SK-N-MC (cell line): ENCODE measurements around the gene PTPRJ.
"Not testable (repeated sequence)": the region's sequence is repeated elsewhere in the genome, so short reads cannot be mapped to it uniquely, and the experiment has no call there.

Experiments used
- DNase-seq: peaks from one replicate; pipeline ENCODE4 v3.0.0-alpha.2; 2011; ENCODE audit warnings: low read depth, low spot score
- H3K27ac ChIP-seq: fragments of 200-600 bp; sonication (generic); 2 replicates; pipeline ENCODE4 v1.5.1; 2016; ENCODE audit warnings: mixed run types
- H3K36me3 ChIP-seq: fragments of 200-600 bp; sonication (generic); 2 replicates; pipeline ENCODE4 v1.6.1; 2017; ENCODE audit warnings: antibody characterized with exemption, low read length, mixed read lengths; ENCODE audit not compliant: insufficient read depth
- H3K4me3 ChIP-seq: fragments of 200-600 bp; sonication (generic); 2 replicates; pipeline ENCODE4 v1.5.1; 2016
- H3K9ac ChIP-seq: fragments of 200-600 bp; sonication (generic); 2 replicates; pipeline ENCODE4 v1.8.0; 2017; ENCODE audit warnings: mixed run types, mixed read lengths; ENCODE audit not compliant: insufficient read length
- H3K9me3 ChIP-seq: fragments of 200-600 bp; sonication (generic); 2 replicates; pipeline ENCODE4 v1.6.1; 2017; ENCODE audit warnings: low read depth, mild to moderate bottlenecking, antibody characterized with exemption, low read length, moderate library complexity, mixed read lengths
- EZH2 ChIP-seq: fragments of 200-600 bp; sonication (generic); IDR thresholded peaks from one replicate; pipeline ENCODE4 v1.6.1; 2017; ENCODE audit warnings: antibody characterized with exemption
- FOXP2 ChIP-seq: optimal IDR thresholded peaks from 2 replicates; pipeline ENCODE3; 2011; ENCODE audit warnings: mild to moderate bottlenecking, moderate library complexity; ENCODE audit not compliant: insufficient read depth; ENCODE audit errors: extremely low read length, control extremely low read depth
- POLR2AphosphoS5 ChIP-seq: IDR thresholded peaks from 2 replicates; pipeline ENCODE4 v1.6.1; 2012; ENCODE audit warnings: mild to moderate bottlenecking, low read depth, low read length, borderline replicate concordance

The PTPRJ gene

DNA sequence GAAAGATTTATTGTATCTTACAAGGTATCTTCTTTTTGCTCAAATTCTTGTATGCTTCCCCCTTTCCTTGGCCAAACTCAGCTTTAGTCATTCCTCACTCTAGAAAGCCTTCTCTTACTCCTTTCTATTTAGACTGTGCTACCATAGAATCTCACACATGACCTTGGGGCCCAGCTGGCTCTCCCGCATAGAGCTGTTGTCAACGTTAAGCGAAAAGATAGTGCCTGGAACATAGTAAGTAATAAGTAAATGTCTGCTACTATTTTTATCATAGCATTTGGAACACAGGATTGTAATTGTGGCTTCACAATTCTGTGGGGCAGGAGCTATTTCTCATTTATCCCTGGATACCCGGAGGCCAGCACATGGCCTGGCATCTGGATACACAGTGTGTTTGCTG is 197.3 kb downstream of the PTPRJ start:
- no peak for DNase-seq
- Histone ChIP-seq H3K9me3 (no peaks in the 10 kb centered on the region), H3K9ac (no peak overlapping the region), H3K4me3 (no peak overlapping the region), H3K36me3 (no peaks in the 10 kb centered on the region), H3K27ac (no peak overlapping the region)
- TF ChIP-seq FOXP2, result no peak
- TF ChIP-seq EZH2, result no peak
- no peak for TF ChIP-seq POLR2AphosphoS5

DNA sequence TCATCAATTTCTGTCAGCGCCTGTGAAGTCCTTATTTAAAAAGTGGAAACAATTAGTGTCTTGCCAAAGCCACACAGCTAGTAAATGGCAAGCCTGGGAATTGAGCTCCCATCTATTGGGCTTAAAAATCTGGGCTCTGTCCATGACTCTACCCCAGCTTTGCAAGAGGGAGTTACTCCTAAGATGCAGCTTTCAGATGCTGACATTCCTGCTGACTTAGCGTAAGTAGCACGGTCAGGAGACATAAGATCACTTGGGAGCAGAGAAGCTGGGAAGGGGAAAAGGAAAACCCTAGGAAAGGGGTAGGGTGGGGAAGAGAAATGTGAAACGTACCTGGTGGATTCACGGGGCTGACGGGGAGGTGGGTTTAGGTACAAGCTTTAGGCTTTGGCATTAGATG is 200.3 kb downstream of the PTPRJ start:
- no peaks in the 10 kb centered on the region for H3K9me3 ChIP-seq
- no peak for DNase-seq
- no peak overlapping the region for H3K27ac ChIP-seq
- H3K4me3 ChIP-seq, result no peak overlapping the region
- TF ChIP-seq FOXP2, result no peak
- TF ChIP-seq EZH2, result no peak
- no peak for TF ChIP-seq POLR2AphosphoS5
- no peak overlapping the region for H3K9ac ChIP-seq
- H3K36me3 ChIP-seq, result no peaks in the 10 kb centered on the region

DNA sequence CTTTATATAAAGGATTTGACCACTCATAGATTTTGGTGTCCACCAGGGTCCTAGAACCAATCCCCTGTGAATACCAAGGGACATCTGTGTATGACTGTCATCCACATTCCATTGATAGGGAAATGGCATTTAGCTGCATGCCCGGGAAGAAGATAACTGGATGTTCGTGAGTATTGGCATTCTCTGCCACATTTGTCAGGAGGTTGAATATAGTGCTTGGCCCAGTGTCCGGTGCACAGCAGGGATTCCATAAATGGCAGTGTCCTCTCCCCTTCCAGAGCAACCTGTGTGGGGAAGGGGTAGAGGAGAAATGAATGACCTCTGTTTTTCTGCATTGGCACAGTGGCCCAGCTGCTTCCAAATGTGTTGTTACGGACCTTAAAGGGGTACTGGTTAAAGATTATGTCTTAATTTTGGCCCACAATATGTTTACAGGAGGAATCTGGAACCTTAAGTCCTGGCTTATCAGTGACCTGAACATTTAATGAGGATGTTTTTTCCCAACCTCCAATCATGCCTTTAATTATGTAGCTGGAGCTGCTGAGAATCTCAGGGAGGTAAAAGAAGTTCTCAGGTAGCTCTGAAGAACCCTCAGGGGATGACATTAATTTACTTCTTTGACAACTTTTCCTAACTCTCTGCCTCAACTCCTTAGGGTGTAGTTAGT is 202.6 kb downstream of the PTPRJ start:
- Histone ChIP-seq H3K9ac (no peak overlapping the region), H3K27ac (no peak overlapping the region), H3K36me3 (no peaks in the 10 kb centered on the region), H3K4me3 (no peak overlapping the region), H3K9me3 (no peaks in the 10 kb centered on the region)
- no peak for TF ChIP-seq EZH2
- TF ChIP-seq POLR2AphosphoS5, result no peak
- TF ChIP-seq FOXP2, result no peak
- DNase-seq, result no peak

DNA sequence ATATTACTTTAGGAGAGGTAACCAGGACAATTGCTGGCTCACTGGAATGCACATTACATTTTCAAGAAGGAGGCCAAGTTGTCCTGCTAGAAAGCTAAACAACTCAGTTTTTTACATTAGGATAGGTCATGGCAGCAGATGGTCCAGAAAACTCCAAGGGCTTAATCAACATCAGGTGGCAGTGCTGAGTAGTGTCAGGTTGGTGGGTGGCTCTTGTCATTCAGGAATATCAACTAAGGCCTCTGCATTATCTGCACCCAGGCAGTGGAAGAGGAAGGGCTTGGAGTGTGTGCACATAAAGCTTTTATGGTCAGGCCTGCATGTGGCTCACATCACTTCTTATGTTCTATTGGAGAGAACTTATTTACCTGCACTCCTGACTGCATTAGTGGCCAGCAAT is 204.1 kb downstream of the PTPRJ start:
- H3K36me3 ChIP-seq, result no peaks in the 10 kb centered on the region
- H3K9me3 ChIP-seq, result no peaks in the 10 kb centered on the region
- H3K9ac ChIP-seq, result no peak overlapping the region
- DNase-seq, result no peak
- no peak for TF ChIP-seq FOXP2
- TF ChIP-seq POLR2AphosphoS5, result no peak
- TF ChIP-seq EZH2, result no peak
- no peak overlapping the region for H3K27ac ChIP-seq
- no peak overlapping the region for H3K4me3 ChIP-seq

DNA sequence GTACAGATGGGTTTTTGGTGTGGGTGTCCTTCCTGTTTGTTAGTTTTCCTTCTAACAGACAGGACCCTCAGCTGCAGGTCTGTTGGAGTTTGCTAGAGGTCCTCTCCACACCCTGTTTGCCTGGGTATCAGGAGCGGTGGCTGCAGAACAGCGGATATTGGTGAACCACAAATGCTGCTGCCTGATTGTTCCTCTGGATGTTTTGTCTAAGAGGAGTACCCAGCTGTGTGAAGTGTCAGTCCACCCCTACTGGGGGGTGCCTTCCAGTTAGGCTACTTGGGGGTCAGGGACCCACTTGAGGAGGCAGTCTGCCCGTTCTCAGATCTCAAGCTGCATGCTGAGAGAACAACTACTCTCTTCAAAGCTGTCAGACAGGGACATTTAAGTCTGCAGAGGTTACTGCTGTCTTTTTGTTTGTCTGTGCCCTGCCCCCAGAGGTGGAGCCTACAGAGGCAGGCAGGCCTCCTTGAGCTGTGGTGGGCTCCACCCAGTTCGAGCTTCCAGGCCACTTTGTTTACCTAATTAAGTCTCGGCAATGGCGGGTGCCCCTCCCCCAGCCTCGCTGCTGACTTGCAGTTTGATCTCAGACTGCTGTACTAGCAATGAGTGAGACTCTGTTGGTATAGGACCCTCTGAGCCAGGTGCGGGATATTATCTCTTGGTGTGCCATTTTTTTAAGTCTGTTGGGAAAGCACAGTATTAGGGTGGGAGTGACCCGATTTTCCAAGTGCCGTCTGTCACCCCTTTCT is 210.7 kb downstream of the PTPRJ start:
- H3K36me3 ChIP-seq, H3K9me3 ChIP-seq, H3K9ac ChIP-seq, DNase-seq, H3K27ac ChIP-seq: not testable (repeated sequence)
- H3K4me3 ChIP-seq, result 0 out of 2 replicates have a peak overlapping the region, but pooled peaks have one; percentile 2

DNA sequence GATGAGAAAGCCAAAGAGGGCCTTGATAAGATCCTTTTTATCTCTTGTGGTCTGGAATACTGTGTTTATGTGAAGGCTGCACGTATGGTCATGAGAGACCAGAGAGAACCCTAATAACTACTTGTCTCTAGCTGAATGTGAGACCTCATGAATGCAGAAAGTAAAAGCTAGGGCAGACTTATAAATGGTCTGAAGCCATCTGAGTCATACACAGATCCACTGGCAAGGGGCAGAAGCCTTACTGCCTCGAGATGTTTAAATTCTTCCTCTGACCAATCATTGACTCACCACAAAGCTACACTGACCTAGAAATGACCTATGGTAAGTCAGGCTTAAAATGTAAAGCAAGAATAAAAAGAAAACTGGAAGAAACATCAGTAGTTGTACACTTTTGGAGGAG is 213.5 kb downstream of the PTPRJ start:
- DNase-seq, result no peak
- Histone ChIP-seq H3K36me3 (no peaks in the 10 kb centered on the region), H3K9ac (no peak overlapping the region), H3K4me3 (no peak overlapping the region), H3K27ac (no peak overlapping the region), H3K9me3 (no peaks in the 10 kb centered on the region)
- TF ChIP-seq POLR2AphosphoS5, result no peak

DNA sequence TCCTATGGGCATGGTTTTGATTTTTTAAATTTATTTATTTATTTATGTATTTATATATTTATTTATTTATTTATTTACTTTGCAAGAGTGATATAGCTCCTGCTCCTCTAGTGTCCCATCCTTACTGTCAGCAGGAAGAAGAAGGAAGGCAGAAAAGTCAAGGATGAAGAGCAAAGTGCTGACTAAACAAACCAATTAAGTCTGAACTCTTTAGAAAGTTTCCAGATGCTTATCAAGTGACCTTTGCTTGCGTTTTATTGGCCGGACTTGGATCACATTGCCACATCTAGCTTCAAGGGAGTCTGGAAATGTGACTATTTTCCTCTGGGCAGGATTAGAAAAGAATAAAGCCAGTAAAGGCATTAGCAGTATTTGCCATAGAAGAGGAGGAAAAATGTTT is 227.5 kb downstream of the PTPRJ start:
- H3K9ac ChIP-seq, result no peak overlapping the region

DNA sequence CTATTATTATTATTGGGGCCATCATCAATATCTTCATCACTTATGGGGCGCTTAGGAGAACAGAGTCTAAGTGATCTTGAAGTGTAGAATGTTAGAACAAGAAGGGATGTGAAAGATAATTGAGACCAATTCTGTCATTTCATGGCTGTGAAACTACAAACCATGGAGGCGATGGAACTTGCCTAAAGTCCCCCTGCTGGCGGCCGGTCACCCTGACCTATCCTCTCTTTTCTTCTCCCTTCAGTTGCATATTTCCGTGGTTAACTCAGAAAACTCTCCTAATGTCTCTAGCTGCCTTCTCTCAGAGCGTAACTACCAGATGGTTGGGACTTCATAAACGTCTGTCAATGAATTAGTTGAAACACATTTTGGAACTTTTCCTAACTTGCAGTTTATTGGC is 229.7 kb downstream of the PTPRJ start:
- TF ChIP-seq EZH2 (no peak), FOXP2 (no peak), POLR2AphosphoS5 (no peak)
- no peak for DNase-seq
- Histone ChIP-seq H3K4me3 (no peak overlapping the region), H3K9ac (no peak overlapping the region), H3K9me3 (no peaks in the 10 kb centered on the region), H3K36me3 (no peaks in the 10 kb centered on the region), H3K27ac (no peak overlapping the region)

More for the DNA sequence above, 227.5 kb downstream of the PTPRJ start:
- H3K4me3 ChIP-seq, result no peak overlapping the region
- H3K36me3 ChIP-seq, result no peaks in the 10 kb centered on the region
- no peak for TF ChIP-seq EZH2
- TF ChIP-seq POLR2AphosphoS5, result no peak
- no peak for TF ChIP-seq FOXP2
- DNase-seq, result no peak
- no peak overlapping the region for H3K27ac ChIP-seq
- no peaks in the 10 kb centered on the region for H3K9me3 ChIP-seq

DNA sequence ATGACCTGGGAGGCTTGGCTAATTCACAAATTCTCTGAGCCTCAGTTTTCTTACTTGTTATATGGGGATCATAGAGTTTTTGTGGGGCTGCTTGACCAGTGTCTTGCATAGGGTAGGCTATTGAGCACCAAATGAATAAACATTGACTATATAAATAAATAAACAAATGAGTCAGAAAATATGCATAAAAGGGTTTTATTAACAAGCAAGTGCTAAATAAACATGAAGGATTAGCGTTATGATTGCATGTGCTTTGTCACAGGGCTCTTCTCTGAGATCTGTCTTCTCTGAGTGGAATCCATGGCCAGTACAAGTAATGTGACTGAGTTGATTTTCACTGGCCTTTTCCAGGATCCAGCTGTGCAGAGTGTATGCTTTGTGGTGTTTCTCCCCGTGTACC is 236.2 kb downstream of the PTPRJ start, which contains the start of gene OR4B1:
OR4B1 (plus strand) TSS at position 301 of the 400 bp plus-strand sequence; CDS start at position 301, 0 bp downstream.
- no peak for DNase-seq
- TF ChIP-seq POLR2AphosphoS5 (no peak), FOXP2 (no peak), EZH2 (no peak)
- H3K4me3 ChIP-seq, result no peak within 1 kb of the TSS
- no peak within 1 kb of the TSS for H3K27ac ChIP-seq
- H3K9ac ChIP-seq, result no peak within 1 kb of the TSS
- H3K36me3 ChIP-seq, result no peaks in the 10 kb centered on the region
- no peaks in the 10 kb centered on the region for H3K9me3 ChIP-seq
